CD4-positive, alpha-beta T cell treated with Interleukin-4 for 4 hours (primary cell): Measurements from ENCODE around the gene COG5.

Experiments
- DNase-seq: peaks from one replicate; pipeline ENCODE4 v3.0.0-alpha.2; 2020

COG5 gene

DNA sequence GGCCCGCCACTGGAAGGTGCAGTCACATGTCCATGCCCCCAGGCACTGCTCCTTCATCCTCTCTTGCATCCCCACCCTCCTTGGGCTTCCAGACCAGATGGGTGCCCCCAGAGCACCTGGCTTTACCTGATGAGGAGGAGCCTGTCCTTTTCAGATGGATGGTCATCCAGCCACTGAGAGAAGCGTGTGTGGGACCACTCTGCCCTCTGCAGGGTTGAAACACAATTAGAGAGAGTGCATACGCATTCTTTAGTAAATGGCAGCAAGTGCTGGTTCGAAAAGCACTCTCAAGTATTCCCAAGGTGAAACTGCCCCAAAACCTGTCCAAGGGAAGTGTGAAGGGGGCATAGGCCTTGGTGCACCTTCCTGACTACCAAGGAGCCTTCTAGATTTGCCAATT, 353.3 kb downstream of the COG5 start:
- no peak for DNase-seq

GRCh38 chr7:107209565-107209964, 354.2 kb downstream of the COG5 start:
- no peak for DNase-seq

DNA sequence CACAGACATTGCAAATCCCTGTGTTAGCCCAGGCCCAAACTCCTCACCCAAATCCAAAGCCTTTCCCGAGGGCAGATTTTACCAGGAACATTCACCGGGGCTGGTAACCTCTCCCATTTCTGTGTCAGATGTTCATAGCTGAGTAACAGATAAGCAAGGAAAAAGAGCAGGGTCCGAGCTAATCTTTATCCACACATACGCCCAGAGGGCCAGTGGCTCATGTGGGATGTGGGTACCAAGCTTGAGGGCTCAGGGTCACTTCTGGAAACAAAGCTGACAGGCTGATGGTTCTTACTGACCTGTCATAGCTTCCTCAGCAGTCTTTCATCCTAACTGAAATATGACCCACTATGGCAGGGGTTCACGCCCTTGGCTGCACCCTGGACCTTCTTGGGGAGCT, 355.2 kb downstream of the COG5 start:
- DNase-seq: no peak

DNA sequence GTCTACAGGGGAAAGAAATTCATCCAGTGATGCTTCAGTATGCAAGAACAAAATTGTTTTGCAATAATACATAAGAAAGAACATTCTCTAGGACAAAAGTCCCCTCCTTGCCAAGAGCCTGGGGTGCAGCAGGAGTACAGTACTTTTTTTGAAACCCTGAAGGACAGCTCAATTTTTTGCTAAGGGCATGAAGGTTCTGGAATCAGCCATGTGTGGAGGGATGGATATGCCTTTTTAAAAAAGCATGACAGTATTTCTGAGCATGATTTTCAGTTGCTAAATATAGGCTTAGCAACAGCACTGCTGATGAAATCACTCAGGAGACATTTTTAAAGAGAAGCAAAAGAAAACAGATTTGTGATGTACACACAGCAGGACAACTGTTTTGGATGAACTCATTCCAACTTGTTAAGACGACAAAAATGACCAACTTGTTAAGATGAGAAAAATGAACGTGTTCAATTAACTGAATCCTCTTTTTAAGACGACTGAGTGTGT, 355.6 kb downstream of the COG5 start:
- DNase-seq: no peak

GRCh38 chr7:107207459-107207858, 356.3 kb downstream of the COG5 start:
- DNase-seq: no peak

DNA sequence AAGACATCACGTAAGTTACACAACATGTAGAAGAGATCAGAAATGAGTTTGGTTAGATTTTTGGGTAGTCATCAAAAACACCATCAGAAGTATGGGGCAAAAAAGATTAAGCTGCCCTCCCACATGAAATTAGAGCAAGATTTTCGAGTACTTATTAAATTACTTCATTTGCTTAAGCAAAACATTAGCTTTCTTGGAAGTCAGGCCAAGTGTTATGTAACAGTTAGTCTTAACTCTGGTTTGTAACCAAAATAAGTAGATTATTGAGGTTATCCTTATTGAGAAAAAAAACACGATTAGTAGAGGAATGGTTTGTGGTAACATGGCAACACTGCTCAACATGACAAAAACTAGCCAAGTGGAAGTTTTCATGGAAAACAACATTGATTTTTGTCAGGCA, 357.0 kb downstream of the COG5 start:
- DNase-seq: no peak

GRCh38 chr7:107206136-107206535, 357.6 kb downstream of the COG5 start:
- DNase-seq: no peak

DNA sequence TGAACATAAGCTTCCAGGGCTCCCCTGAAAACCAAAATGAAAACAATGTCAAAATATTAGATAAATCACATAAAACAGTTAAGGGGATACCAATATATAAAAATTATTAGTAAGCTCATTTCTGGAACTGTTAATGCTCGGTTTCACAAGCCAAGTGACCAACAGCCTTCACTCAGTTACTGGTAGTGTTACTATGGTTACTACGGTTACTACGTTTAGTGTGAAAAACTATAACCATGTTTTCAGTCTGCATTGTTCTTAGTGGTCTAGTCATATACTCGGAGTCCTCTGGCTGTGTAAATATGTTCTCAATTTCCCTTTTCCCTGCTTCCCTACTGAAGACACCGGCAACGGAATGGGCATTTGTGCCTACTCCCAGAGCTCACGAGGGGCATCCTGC, 360.1 kb downstream of the COG5 start:
- DNase-seq: no peak

GRCh38 chr7:107201795-107202450, 361.8 kb downstream of the COG5 start:
- no peak for DNase-seq

- DNase-seq: no peak
Observed at GRCh38 chr7:107196834-107197610, 366.7 kb downstream of the COG5 start.

DNA sequence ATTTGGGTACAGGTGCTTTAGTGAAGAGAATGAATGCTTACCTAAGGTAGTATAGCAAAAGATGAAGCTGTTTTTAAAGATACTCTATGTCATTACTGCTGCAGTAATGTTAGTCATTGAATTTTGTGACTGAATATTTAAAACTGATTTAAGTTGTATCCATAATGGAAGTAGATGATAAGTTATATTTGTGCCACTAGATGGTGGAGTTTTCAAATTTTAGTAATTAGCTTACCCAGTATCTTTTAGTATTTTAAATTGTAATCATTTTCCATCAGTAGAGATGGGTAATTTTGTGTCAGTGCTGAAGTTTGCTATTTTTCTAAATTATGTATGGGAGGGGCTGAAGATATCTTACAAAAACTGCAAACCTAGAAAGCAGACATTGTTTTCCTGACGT, 369.7 kb downstream of the COG5 start:
- DNase-seq: no peak

- no peak for DNase-seq
Observed at GRCh38 chr7:107190090-107190489, 373.6 kb downstream of the COG5 start.

GRCh38 chr7:107187774-107188173, 375.9 kb downstream of the COG5 start:
- DNase-seq: no peak

DNA sequence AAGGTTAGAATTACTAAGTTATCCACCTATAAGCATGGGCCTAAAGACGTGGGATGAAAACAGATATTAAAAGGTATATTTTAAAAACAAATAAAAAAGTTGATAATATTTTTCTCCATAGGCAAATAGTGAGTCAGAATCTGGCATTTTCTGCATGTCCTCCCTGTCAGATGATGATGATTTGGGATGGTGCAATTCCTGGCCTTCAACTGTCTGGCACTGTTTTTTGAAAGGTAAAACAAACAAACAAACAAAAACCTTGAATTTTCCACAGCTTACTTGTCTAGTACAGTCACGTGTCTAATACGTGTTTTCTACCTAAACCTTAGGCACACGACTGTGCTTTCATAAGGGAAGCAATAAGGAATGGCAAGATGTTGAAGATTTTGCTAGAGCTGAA, 377.5 kb downstream of the COG5 start:
- DNase-seq: no peak

DNA sequence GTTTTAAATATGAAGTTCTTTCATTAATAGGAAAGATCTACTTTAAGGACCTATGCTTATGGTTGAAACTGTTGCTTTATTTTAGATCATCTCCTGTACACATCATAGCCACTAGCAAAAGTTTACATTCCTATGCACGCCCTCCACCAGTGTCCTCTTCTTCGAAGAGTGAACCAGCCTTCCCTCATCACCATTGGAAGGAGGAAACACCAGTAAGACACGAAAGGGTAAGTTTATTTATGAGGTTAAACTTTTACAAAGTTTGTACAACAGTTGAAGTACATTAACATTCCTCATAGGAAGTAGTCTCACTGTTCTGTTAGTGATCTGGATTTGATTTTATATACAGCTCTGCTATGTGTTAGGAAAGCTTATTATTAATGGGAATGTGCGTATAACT, 378.0 kb downstream of the COG5 start:
- no peak for DNase-seq

GRCh38 chr7:107181172-107181571, 382.5 kb downstream of the COG5 start:
- DNase-seq: no peak

DNA sequence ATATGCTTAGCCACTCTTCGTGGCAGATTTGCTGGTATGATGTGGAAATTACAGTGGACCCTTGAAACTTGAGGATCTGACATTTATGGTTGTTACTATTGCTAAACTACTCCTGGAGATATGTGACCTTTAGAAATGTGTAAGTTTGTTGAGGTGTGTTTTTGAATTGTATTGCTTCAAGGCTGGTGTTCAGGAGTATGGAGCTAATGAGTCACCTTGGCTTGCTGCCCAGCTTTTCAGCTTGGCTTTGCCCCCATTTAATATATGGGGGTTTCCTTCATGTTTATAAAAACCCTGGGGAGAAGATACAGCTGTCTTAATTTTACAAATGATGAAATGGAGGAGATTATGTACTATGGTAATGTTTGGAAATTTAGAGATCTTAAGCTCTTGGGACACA, 383.3 kb downstream of the COG5 start:
- DNase-seq: peak; percentile 71

- DNase-seq: no peak
Observed at GRCh38 chr7:107179326-107180164, 384.2 kb downstream of the COG5 start.

- DNase-seq: no peak
Observed at GRCh38 chr7:107173691-107174406, 389.9 kb downstream of the COG5 start.

DNA sequence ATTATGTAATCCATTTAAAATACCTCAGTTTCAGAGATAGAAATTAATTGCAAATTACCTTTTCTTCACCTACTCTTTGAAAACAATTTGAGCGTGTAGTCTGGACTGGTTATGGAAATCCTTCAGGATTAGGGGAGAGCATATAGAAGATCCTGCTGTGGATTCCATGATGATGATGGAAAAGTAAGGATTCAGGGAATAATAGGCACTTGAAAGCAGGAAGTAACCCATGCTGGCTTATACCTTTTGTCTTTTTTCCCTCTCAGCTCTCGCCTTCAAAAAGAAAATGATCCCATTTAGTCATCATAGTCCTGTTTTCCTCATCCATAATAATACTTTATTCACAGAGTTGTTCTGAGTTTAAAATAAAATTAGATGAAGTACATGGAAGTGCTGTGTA, 390.5 kb downstream of the COG5 start:
- DNase-seq: no peak

DNA sequence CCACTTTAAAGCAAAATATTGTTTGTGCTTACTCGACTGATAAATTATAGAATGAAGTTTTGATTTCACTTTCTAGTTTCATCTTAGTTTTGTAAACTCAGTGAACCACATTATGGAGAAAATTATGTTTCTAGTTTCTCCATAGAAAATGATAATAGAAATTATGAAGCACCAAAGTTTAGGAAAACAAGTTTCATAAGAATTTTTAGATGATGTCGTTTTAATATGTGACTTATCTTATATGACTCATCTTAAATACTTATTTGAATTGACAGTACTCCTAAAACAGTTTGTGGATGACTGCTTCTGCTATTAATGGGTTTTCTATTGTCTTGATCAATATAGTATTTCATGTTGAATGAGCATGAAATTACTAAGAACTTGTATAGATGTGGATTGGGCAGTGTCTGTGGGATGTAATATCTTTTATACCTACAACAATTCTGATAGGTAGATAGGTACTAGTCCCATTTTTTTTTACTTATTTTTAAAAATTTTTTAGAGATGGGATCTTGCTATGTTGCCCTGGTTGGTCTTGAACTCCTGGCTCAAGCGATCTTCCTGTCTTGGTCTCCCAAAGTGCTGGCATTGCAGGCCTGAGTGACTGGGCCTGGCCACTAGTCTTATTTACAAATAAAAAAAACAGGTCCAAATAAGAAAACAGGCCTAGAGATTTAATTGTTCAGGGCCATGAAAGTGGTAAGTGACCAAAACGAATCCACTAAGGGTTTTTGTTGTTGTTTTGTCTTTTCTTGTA, 391.3 kb downstream of the COG5 start:
- no peak for DNase-seq

DNA sequence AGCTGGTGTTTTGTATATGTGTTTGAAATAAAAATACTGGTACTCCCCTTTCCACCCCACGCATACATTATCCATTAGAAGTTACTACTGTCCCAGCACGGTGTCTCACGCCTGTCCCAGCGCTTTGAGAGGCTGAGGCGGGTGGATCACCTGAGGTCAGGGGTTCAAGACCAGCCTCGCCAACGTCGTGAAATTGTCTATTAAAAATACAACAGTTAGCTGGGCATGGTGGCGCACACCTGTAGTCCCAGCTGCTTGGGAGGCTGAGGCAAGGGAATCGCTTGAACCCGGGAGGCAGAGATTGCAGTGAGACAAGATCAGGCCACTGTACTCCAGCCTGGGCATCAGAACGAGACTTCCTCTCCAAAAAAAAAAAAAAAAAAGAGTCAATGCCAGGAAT, 392.2 kb downstream of the COG5 start:
- no peak for DNase-seq
